Fibroblast of mammary gland (primary cell): ENCODE measurements around the gene TMEM183A.
A peak's percentile ranks its signal among the peaks of the same experiment; 100 is the strongest.

Source experiments
- DNase-seq: peaks from one replicate; pipeline ENCODE4 v3.0.0-alpha.2; 2010; ENCODE audit warnings: low read depth
- H3K4me3 ChIP-seq: 2 replicates; pipeline ENCODE4 v1.5.1; 2011; ENCODE audit warnings: low read depth, mild to moderate bottlenecking, low read length, moderate library complexity; ENCODE audit not compliant: control insufficient read depth
- TF ChIP-seq, protein P1 (sequence below): conservative IDR thresholded peaks from 2 replicates; pipeline ENCODE4 v1.5.1; 2011; ENCODE audit warnings: low read depth, low read length, inconsistent platforms; ENCODE audit not compliant: control insufficient read depth, insufficient read depth

TMEM183A gene

DNA sequence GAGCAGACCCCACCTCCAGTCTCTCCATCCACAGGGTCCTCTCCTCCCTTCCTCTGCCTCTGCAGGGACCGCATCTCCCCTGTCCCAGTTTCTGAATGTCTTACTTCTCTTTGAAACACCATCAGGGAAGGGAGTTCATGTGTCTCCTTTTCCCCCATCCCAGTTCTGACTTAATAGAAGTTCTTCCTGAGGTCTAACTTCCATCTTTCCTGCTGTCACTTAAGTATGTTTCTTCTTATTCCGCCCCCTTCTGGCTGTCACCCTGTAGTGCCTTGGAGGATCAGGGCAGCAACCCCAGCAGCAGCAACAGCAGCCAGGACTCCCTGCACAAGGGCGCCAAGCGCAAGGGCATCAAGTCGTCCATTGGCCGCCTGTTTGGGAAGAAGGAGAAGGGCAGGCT lies 49.3 kb downstream of the TMEM183A start:
- no peak for DNase-seq
- TF ChIP-seq, protein P1, sequence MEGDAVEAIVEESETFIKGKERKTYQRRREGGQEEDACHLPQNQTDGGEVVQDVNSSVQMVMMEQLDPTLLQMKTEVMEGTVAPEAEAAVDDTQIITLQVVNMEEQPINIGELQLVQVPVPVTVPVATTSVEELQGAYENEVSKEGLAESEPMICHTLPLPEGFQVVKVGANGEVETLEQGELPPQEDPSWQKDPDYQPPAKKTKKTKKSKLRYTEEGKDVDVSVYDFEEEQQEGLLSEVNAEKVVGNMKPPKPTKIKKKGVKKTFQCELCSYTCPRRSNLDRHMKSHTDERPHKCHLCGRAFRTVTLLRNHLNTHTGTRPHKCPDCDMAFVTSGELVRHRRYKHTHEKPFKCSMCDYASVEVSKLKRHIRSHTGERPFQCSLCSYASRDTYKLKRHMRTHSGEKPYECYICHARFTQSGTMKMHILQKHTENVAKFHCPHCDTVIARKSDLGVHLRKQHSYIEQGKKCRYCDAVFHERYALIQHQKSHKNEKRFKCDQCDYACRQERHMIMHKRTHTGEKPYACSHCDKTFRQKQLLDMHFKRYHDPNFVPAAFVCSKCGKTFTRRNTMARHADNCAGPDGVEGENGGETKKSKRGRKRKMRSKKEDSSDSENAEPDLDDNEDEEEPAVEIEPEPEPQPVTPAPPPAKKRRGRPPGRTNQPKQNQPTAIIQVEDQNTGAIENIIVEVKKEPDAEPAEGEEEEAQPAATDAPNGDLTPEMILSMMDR = peak; percentile 16
- H3K4me3 ChIP-seq = no peak overlapping the region

DNA sequence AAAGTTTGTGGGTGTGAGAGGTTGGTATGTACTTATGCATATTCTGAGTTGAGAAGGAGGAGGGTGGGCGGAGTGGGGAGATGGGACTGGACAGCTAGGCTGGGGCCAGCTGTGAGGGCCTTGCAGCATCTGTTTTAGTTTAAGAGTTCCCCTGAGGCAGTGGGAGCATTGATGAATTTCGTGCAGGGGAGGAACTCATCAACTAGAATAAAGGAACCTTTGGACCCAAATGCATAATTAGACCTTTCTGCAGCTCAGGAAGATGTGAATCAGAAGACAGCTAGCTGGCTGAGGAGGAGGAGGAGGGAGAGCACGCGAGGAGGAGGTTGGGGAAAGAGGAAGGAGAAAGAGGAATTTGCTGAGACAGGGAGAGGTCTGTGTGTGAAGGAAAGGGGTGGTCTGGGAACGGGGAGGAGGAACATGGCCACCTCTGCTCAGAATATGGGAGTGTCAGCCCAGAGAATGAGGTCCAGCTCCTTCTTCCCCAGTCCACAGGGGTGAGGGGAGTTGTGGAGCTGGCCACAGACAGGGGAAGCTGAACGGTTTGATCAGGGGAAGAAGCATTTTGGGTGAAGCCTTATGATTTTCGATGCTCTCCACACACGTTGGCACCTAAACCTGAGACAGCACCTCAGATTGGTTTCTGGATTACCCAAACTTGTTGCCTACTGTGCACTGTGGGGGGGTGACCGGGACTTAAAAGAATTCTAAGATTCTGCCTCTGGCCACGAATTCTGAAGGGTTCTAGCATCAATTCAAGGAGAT lies 50.9 kb downstream of the TMEM183A start:
- peak; percentile 77 for DNase-seq
- no peak overlapping the region for H3K4me3 ChIP-seq
- TF ChIP-seq, protein P1 = no peak

DNA sequence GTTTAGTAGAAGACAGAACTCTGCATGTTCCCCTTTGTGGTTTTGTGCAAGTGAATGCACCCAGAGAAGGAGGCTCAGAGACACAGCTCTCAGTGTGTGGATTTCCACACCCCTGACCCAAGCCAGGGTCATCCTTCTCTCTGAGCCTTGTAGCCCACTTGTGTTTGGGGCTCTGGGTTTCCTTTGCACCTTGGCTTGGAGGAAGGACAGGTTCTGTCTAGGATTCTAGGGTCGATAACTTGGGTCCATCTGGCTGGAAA lies 51.4 kb downstream of the TMEM183A start:
- no peak overlapping the region for H3K4me3 ChIP-seq
- TF ChIP-seq, protein P1 = no peak
- DNase-seq = no peak

DNA sequence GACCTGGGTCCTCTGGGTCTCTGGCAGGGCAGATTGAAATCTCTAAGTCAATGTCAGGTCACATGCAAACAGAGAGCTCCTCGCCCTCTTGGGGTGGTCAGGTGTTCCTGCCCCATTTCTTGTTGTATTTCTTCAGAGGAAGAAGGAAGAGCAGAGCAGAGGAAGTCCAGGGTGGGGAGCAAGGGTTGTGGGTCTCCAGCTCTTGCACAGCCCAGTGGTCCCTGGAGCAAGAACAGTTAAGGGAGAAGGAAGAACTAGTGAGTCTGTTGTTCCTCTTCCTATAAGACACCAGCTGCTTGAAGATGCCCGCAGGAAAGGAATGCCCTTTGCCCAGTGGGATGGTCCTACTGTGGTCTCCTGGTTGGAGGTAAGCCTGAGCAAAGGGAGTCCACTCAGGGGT lies 52.3 kb downstream of the TMEM183A start:
- H3K4me3 ChIP-seq = no peak overlapping the region
- DNase-seq = no peak
- TF ChIP-seq, protein P1 = no peak

DNA sequence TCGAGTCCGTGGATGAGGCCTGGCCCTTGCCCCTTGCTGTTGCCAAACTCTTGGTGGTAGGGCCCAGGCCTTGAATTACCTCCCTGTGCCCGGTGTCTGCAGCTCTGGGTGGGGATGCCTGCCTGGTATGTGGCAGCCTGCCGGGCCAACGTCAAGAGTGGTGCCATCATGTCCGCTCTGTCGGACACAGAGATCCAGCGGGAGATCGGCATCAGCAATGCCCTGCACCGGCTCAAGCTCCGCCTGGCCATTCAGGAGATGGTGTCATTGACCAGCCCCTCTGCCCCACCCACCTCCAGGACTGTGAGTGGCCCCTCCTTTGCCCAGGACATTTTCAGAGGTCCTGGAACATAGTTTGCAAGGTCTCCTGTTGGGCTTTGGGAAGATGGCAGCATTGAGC lies 52.9 kb downstream of the TMEM183A start:
- TF ChIP-seq, protein P1 = no peak
- DNase-seq = no peak
- no peak overlapping the region for H3K4me3 ChIP-seq

DNA sequence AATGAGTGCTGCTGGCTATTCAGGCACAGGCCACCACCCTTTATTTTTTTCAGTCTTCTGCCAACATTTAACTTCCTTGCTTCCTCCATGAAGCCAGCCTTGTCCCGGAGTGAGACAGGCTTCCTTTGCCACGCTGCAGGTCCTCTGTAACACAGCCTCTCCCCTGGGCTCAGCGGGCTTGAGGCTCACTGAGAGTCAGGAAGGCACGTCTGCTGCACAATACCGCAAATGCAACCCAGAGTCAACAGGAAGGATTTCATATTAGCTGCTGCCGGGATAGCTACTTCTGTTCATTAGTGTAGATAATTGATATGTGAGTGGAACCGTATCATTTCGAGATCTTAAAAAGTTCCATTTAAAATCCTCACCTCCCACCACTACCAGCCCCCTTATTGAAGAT lies 56.1 kb downstream of the TMEM183A start:
- no peak for DNase-seq
- H3K4me3 ChIP-seq = no peak overlapping the region
- TF ChIP-seq, protein P1 = no peak

DNA sequence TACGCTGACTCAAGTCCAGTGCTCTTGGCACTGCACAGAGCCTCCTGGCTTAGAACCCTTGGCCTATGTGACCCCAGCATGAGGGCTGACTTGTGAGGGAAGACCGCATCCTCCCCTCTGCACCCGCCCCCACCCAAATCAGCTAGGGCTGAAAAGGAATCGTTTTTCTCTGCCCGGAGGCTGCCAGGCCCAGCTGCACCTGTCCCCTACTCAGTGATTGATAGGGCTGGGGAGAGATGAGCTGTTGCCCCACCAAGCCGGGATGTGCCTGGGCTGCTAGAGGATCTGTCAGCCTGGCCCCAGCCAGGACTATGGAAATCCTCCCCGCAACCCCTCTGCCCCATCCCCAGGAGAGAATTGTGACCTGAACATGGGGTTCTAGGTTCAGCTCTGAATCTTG lies 58.0 kb downstream of the TMEM183A start:
- DNase-seq = no peak
- H3K4me3 ChIP-seq = no peak overlapping the region
- TF ChIP-seq, protein P1 = no peak
